ENCODE data around the gene PCSK1. TPM values are rescaled to one million over a fixed set of nuclear protein-coding genes. Genes with fewer than 3 reads are reported as not detected.

The PCSK1 gene
- total RNA-seq, 1 donor = 1.1 TPM

- Histone ChIP-seq H3K36me3 (ENCODE audit: insufficient read depth, low read length) (no peaks in the 10 kb centered on the region), H3K27ac (ENCODE audit: low read depth, low read length) (no peak overlapping the region), H4K20me1 (ENCODE audit: insufficient read depth, low read length) (no peaks in the 10 kb centered on the region), H3K4me1 (ENCODE audit: insufficient read depth, low read length) (no peaks in the 10 kb centered on the region), H3K4me2 (ENCODE audit: insufficient read depth, low read length) (no peak overlapping the region), H3K4me3 (ENCODE audit: insufficient read depth, low read length) (no peak overlapping the region), H3K9me3 (ENCODE audit: low read depth, low read length) (no peaks in the 10 kb centered on the region), H3K79me2 (ENCODE audit: insufficient read depth, low read length) (no peaks in the 10 kb centered on the region), H2AFZ (ENCODE audit: low read length) (no peak overlapping the region), H3K27me3 (ENCODE audit: insufficient read depth, low read length) (no peaks in the 10 kb centered on the region)
- no peak for DNase-seq (ENCODE audit: insufficient read length, low spot score, missing footprints)
- no peak for TF ChIP-seq CTCF (IDR thresholded peaks at IDR 0.05; ENCODE audit: extremely low read depth, low read depth, low read length)
Measured at GRCh38 chr5:96468956-96469355, 35.9 kb upstream of the PCSK1 start.

- Histone ChIP-seq H3K36me3 (ENCODE audit: insufficient read depth, low read length) (no peaks in the 10 kb centered on the region), H3K4me1 (ENCODE audit: insufficient read depth, low read length) (no peaks in the 10 kb centered on the region), H2AFZ (ENCODE audit: low read length) (no peak overlapping the region), H3K27me3 (ENCODE audit: insufficient read depth, low read length) (no peaks in the 10 kb centered on the region), H3K27ac (ENCODE audit: low read depth, low read length) (no peak overlapping the region), H3K79me2 (ENCODE audit: insufficient read depth, low read length) (no peaks in the 10 kb centered on the region), H3K9me3 (ENCODE audit: low read depth, low read length) (no peaks in the 10 kb centered on the region), H4K20me1 (ENCODE audit: insufficient read depth, low read length) (no peaks in the 10 kb centered on the region), H3K4me3 (ENCODE audit: insufficient read depth, low read length) (no peak overlapping the region), H3K4me2 (ENCODE audit: insufficient read depth, low read length) (no peak overlapping the region)
- no peak for TF ChIP-seq CTCF (IDR thresholded peaks at IDR 0.05; ENCODE audit: extremely low read depth, low read depth, low read length)
- no peak for DNase-seq (ENCODE audit: insufficient read length, low spot score, missing footprints)
Measured at GRCh38 chr5:96463091-96463490, 30.0 kb upstream of the PCSK1 start.

- Histone ChIP-seq H3K36me3 (ENCODE audit: insufficient read depth, low read length) (no peaks in the 10 kb centered on the region), H4K20me1 (ENCODE audit: insufficient read depth, low read length) (no peaks in the 10 kb centered on the region), H3K27ac (ENCODE audit: low read depth, low read length) (no peak overlapping the region), H3K79me2 (ENCODE audit: insufficient read depth, low read length) (no peaks in the 10 kb centered on the region), H3K9me3 (ENCODE audit: low read depth, low read length) (no peaks in the 10 kb centered on the region), H2AFZ (ENCODE audit: low read length) (no peak overlapping the region), H3K4me1 (ENCODE audit: insufficient read depth, low read length) (no peaks in the 10 kb centered on the region), H3K27me3 (ENCODE audit: insufficient read depth, low read length) (no peaks in the 10 kb centered on the region), H3K4me2 (ENCODE audit: insufficient read depth, low read length) (no peak overlapping the region), H3K4me3 (ENCODE audit: insufficient read depth, low read length) (no peak overlapping the region)
- no peak for DNase-seq (ENCODE audit: insufficient read length, low spot score, missing footprints)
- TF ChIP-seq CTCF (IDR thresholded peaks at IDR 0.05; ENCODE audit: extremely low read depth, low read depth, low read length) = no peak
Measured at GRCh38 chr5:96459313-96460121, 26.5 kb upstream of the PCSK1 start.

- no peak for TF ChIP-seq CTCF (IDR thresholded peaks at IDR 0.05; ENCODE audit: extremely low read depth, low read depth, low read length)
- Histone ChIP-seq H2AFZ (ENCODE audit: low read length) (no peak overlapping the region), H3K9me3 (ENCODE audit: low read depth, low read length) (no peaks in the 10 kb centered on the region), H3K4me2 (ENCODE audit: insufficient read depth, low read length) (no peak overlapping the region), H3K4me1 (ENCODE audit: insufficient read depth, low read length) (no peaks in the 10 kb centered on the region), H4K20me1 (ENCODE audit: insufficient read depth, low read length) (no peaks in the 10 kb centered on the region), H3K4me3 (ENCODE audit: insufficient read depth, low read length) (no peak overlapping the region), H3K27ac (ENCODE audit: low read depth, low read length) (no peak overlapping the region), H3K79me2 (ENCODE audit: insufficient read depth, low read length) (no peaks in the 10 kb centered on the region), H3K36me3 (ENCODE audit: insufficient read depth, low read length) (no peaks in the 10 kb centered on the region), H3K27me3 (ENCODE audit: insufficient read depth, low read length) (no peaks in the 10 kb centered on the region)
- DNase-seq (ENCODE audit: insufficient read length, low spot score, missing footprints) = no peak
Measured at GRCh38 chr5:96458176-96458575, 25.1 kb upstream of the PCSK1 start.

Measured in osteoblast (primary cell).